ENCODE measurements around the gene DICER1. TPM values are rescaled to one million over a fixed set of nuclear protein-coding genes. Genes with fewer than 3 reads are reported as not detected.

The DICER1 gene
- total RNA-seq, 2 donors from 2014 or later: 49.3 to 53.7 TPM

DNA sequence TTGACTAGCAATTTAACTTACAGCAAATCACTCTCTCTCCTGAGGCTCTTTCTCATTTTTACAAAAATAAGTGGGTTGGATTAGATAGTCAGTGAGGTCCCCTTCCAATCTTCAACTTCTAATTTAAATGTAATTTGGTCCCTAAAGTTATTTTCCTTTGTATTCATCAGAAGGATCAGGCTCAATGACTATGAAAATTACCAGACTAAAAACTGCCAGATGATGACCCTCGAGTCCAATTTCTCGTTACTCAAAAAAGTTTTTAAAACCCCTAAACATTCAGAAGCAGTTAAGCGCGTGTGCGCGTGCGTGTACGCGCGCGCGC lies 34.7 kb downstream of the DICER1 start:
- Histone ChIP-seq H3K36me3 (no peaks in the 10 kb centered on the region), H3K27ac (no peak overlapping the region), H3K27me3 (no peaks in the 10 kb centered on the region), H3K4me1 (no peaks in the 10 kb centered on the region), H3K4me3 (no peak overlapping the region), H3K9me3 (no peaks in the 10 kb centered on the region), H3K9ac (ENCODE audit: low read depth in 2 of 2, low read length in 2 of 2) (no peak overlapping the region)
- TF ChIP-seq, protein P1, sequence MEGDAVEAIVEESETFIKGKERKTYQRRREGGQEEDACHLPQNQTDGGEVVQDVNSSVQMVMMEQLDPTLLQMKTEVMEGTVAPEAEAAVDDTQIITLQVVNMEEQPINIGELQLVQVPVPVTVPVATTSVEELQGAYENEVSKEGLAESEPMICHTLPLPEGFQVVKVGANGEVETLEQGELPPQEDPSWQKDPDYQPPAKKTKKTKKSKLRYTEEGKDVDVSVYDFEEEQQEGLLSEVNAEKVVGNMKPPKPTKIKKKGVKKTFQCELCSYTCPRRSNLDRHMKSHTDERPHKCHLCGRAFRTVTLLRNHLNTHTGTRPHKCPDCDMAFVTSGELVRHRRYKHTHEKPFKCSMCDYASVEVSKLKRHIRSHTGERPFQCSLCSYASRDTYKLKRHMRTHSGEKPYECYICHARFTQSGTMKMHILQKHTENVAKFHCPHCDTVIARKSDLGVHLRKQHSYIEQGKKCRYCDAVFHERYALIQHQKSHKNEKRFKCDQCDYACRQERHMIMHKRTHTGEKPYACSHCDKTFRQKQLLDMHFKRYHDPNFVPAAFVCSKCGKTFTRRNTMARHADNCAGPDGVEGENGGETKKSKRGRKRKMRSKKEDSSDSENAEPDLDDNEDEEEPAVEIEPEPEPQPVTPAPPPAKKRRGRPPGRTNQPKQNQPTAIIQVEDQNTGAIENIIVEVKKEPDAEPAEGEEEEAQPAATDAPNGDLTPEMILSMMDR (IDR thresholded peaks at IDR 0.05): no peak
- DNase-seq: no peak
- intact Hi-C loops (cut with DNase I): no loop called here

GRCh38 chr14:95121911-95122620 lies 35.3 kb downstream of the DICER1 start:
- intact Hi-C loops (cut with DNase I): no loop called here
- H3K36me3 ChIP-seq: no peaks in the 10 kb centered on the region

DNA sequence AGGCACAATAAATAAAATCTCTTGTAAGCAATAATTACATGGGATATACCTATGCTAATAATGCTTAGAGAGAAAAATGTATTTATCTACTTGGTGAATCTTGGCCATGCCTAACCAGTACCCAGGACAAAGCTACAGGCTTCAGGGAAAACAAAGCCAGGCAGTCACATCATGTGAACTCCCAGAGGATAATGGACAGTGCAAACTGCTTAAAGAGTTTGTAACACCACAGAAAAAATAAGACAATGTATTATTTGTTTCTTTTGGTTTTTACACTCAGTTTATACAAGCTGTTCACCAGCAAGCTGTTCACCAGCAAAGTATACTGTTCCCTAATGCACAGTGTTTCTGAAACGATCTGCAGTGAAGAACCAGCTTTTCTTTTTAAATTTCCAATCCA lies 38.0 kb downstream of the DICER1 start:
- no peak for DNase-seq
- intact Hi-C loops (cut with DNase I): no loop called here
- Histone ChIP-seq H3K4me3 (no peak overlapping the region), H3K27me3 (no peaks in the 10 kb centered on the region), H3K9me3 (no peaks in the 10 kb centered on the region), H3K36me3 (no peaks in the 10 kb centered on the region), H3K4me1 (no peaks in the 10 kb centered on the region), H3K9ac (ENCODE audit: low read depth in 2 of 2, low read length in 2 of 2) (no peak overlapping the region), H3K27ac (no peak overlapping the region)
- TF ChIP-seq, protein P1 (IDR thresholded peaks at IDR 0.05): no peak

More at GRCh38 chr14:95121911-95122620, 35.3 kb downstream of the DICER1 start:
- Histone ChIP-seq H3K9me3 (no peaks in the 10 kb centered on the region), H3K9ac (ENCODE audit: low read depth in 2 of 2, low read length in 2 of 2) (no peak overlapping the region), H3K27me3 (no peaks in the 10 kb centered on the region), H3K4me1 (no peaks in the 10 kb centered on the region), H3K4me3 (no peak overlapping the region), H3K27ac (no peak overlapping the region)
- DNase-seq: no peak
- TF ChIP-seq, protein P1 (IDR thresholded peaks at IDR 0.05): no peak

DNA sequence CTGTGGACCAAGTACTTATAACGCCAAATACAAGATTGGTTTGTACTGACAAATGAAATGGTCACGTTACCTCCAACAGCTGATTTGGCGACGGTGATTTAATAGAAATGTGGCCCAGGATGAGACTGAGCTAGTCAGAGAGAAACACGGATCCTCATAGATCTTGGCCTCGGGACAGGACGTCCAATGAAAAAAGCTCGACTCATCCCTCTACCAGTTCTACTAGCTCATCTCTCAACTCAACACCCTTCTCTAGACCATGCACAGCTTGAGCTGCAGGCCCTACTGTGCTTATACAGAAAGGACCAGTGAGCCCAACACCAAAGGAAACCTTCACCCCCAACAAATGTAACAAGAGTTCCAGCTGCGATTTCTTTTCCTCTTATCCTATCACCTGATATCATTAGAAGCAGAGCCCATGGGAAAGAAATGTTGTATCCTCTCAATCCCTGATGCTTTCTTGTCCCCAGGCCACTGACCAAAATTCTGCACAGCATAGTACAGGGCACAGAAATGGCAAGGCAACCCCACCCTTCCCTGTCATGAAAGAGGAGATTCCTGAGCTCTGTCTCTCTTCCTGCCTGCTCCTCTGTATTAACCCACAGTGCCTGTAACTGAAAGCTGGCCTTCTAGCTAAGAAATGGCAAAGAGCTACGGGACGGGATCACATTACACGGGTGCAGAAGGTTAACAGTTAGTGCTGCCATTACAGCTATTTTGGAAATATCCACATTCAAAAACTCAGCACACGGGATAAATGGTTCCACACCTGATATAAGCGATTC lies 39.2 kb downstream of the DICER1 start:
- Histone ChIP-seq H3K4me3 (no peak overlapping the region), H3K9ac (ENCODE audit: low read depth in 2 of 2, low read length in 2 of 2) (no peak overlapping the region), H3K27me3 (no peaks in the 10 kb centered on the region), H3K9me3 (no peaks in the 10 kb centered on the region), H3K27ac (no peak overlapping the region), H3K4me1 (no peaks in the 10 kb centered on the region), H3K36me3 (no peaks in the 10 kb centered on the region)
- TF ChIP-seq, protein P1 (IDR thresholded peaks at IDR 0.05): no peak
- intact Hi-C loops (cut with DNase I): no loop called here
- DNase-seq: no peak

- H3K36me3 ChIP-seq: peaks cover 4% of the 10 kb centered on the region
- no peak overlapping the region for H3K27ac ChIP-seq
- TF ChIP-seq, protein P1 (IDR thresholded peaks at IDR 0.05): no peak
- H3K4me1 ChIP-seq: no peaks in the 10 kb centered on the region
- no peaks in the 10 kb centered on the region for H3K9me3 ChIP-seq
- H3K9ac ChIP-seq (ENCODE audit: low read depth in 2 of 2, low read length in 2 of 2): no peak overlapping the region
- H3K27me3 ChIP-seq: no peaks in the 10 kb centered on the region
- no peak for DNase-seq
- intact Hi-C loops (cut with DNase I): no loop called here
- no peak overlapping the region for H3K4me3 ChIP-seq
Measured at GRCh38 chr14:95113476-95113875, 43.9 kb downstream of the DICER1 start.

Data from colonic mucosa (tissue), 4 donors.